Measurements from ENCODE around the gene FICD. TPM values are rescaled to one million over a fixed set of nuclear protein-coding genes. Genes with fewer than 3 reads are reported as not detected.
"Not testable (repeated sequence)": the region's sequence is repeated elsewhere in the genome, so short reads cannot be mapped to it uniquely, and the experiment has no call there.

Gene FICD
- total and polyA plus RNA-seq, 2 of the 13 experiments (the other 11 are each of a cell fraction or from before 2014, with no cell fraction given), result 0.99 to 3.0 TPM

GRCh38 chr12:108484845-108485244, 30.2 kb upstream of the FICD start:
- BruUV-seq (replicated peaks), result no TSS peak

GRCh38 chr12:108485371-108485770, 29.7 kb upstream of the FICD start:
- intact Hi-C loops (cut with micrococcal nuclease; ENCODE audit: unreplicated experiment); DNase-seq (ENCODE audit: low spot score); H3K4me1 ChIP-seq (ENCODE audit: insufficient read depth, low read length); H3K79me2 ChIP-seq (ENCODE audit: insufficient read depth, low read length); H3K4me3 ChIP-seq (replicated peaks in 1 of 3; ENCODE audit: insufficient read depth in 1 of 3, low read depth in 2 of 3, low read length in 3 of 3); H3K4me2 ChIP-seq (ENCODE audit: low read depth, low read length); H3K36me3 ChIP-seq (replicated peaks in 1 of 2; ENCODE audit: control insufficient read depth in 1 of 2, insufficient read depth in 2 of 2, low read length in 2 of 2); CTCF ChIA-PET (ENCODE audit: low intra/inter-chr PET ratio, low total read pairs); H3K9ac ChIP-seq (ENCODE audit: insufficient read depth, low read depth, low read length); H3K9me3 ChIP-seq (ENCODE audit: low read length); ATAC-seq; POLR2A ChIA-PET; H3K27ac ChIP-seq (ENCODE audit: extremely low read length, insufficient read depth, low read length); H4K20me1 ChIP-seq (ENCODE audit: insufficient read depth, low read length); BruUV-seq (replicated peaks); H2AFZ ChIP-seq (ENCODE audit: low read length); FAIRE-seq; in situ Hi-C loops (cut with HindIII; ENCODE audit: extremely low pct_ligation_motif_present, low pct_unique_long_range_greater_than_20kb): not testable (repeated sequence)
- 11% methylated on average over 7 of the region's 7 CpGs for WGBS (ENCODE audit: low lambda C conversion rate)
- 0 out of 5 replicates have a peak, but pooled peaks cover 1 to 10% of the 10 kb centered on the region in 2 experiments for H3K27me3 ChIP-seq (ENCODE audit: control insufficient read depth in 1 of 2, insufficient read depth in 2 of 2, low read length in 2 of 2)

More at GRCh38 chr12:108484845-108485244, 30.2 kb upstream of the FICD start:
- no peak for ATAC-seq
- no peak for FAIRE-seq
- H3K79me2 ChIP-seq (ENCODE audit: insufficient read depth, low read length), result no peaks in the 10 kb centered on the region
- H3K36me3 ChIP-seq (replicated peaks in 1 of 2; ENCODE audit: control insufficient read depth in 1 of 2, insufficient read depth in 2 of 2, low read length in 2 of 2), result no peaks in the 10 kb centered on the region
- H2AFZ ChIP-seq (ENCODE audit: low read length), result no peak overlapping the region
- H3K9ac ChIP-seq (ENCODE audit: insufficient read depth, low read depth, low read length), result no peak overlapping the region
- TF ChIP-seq FLYWCH1 (CRISPR knock-in tag; IDR thresholded peaks at IDR 0.05) (no peak), BHLHE40 (IDR thresholded peaks at IDR 0.05; ENCODE audit: low read length) (no peak), RNF2 (conservative IDR thresholded peaks at IDR 0.05; ENCODE audit: low read depth) (no peak), MAFK (conservative IDR thresholded peaks at IDR 0.05 in 1 of 2, IDR thresholded peaks at IDR 0.05 in 1 of 2; ENCODE audit: low read length in 2 of 2) (0 out of 4 replicates have a peak, but pooled peaks of 1 of the 2 experiments have one; percentile 4), CENPT (CRISPR knock-in tag; IDR thresholded peaks at IDR 0.05; ENCODE audit: low read depth) (no peak)
- TF ChIP-seq, protein P1, sequence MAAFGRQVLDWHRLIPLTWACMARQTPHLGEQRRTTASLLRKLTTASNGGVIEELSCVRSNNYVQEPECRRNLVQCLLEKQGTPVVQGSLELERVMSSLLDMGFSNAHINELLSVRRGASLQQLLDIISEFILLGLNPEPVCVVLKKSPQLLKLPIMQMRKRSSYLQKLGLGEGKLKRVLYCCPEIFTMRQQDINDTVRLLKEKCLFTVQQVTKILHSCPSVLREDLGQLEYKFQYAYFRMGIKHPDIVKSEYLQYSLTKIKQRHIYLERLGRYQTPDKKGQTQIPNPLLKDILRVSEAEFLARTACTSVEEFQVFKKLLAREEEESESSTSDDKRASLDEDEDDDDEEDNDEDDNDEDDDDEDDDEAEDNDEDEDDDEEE (CRISPR knock-in tag; IDR thresholded peaks at IDR 0.05), result no peak
- TF ChIP-seq, protein P2, sequence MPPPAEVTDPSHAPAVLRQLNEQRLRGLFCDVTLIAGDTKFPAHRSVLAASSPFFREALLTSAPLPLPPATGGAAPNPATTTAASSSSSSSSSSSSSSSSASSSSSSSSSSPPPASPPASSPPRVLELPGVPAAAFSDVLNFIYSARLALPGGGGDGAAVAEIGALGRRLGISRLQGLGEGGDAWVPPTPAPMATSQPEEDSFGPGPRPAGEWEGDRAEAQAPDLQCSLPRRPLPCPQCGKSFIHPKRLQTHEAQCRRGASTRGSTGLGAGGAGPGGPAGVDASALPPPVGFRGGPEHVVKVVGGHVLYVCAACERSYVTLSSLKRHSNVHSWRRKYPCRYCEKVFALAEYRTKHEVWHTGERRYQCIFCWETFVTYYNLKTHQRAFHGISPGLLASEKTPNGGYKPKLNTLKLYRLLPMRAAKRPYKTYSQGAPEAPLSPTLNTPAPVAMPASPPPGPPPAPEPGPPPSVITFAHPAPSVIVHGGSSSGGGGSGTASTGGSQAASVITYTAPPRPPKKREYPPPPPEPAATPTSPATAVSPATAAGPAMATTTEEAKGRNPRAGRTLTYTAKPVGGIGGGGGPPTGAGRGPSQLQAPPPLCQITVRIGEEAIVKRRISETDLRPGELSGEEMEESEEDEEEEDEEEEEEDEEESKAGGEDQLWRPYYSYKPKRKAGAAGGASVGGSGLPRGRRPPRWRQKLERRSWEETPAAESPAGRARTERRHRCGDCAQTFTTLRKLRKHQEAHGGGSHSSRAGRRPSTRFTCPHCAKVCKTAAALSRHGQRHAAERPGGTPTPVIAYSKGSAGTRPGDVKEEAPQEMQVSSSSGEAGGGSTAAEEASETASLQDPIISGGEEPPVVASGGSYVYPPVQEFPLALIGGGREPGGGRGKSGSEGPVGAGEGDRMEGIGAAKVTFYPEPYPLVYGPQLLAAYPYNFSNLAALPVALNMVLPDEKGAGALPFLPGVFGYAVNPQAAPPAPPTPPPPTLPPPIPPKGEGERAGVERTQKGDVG (CRISPR knock-in tag; IDR thresholded peaks at IDR 0.05; ENCODE audit: borderline replicate concordance), result no peak
- H3K9me3 ChIP-seq (ENCODE audit: low read length), result no peaks in the 10 kb centered on the region
- H3K4me1 ChIP-seq (ENCODE audit: insufficient read depth, low read length), result no peaks in the 10 kb centered on the region
- intact Hi-C loops (cut with micrococcal nuclease; ENCODE audit: unreplicated experiment) (no loop called here), in situ Hi-C loops (cut with HindIII; ENCODE audit: extremely low pct_ligation_motif_present, low pct_unique_long_range_greater_than_20kb) (no loop called here)
- DNase-seq (ENCODE audit: low spot score), result no peak
- no peaks in the 10 kb centered on the region for H4K20me1 ChIP-seq (ENCODE audit: insufficient read depth, low read length)
- no peak overlapping the region for H3K27ac ChIP-seq (ENCODE audit: extremely low read length, insufficient read depth, low read length)
- no peak overlapping the region for H3K4me2 ChIP-seq (ENCODE audit: low read depth, low read length)
- CTCF ChIA-PET (ENCODE audit: low intra/inter-chr PET ratio, low total read pairs), result no interaction called here
- H3K4me3 ChIP-seq (replicated peaks in 1 of 3; ENCODE audit: insufficient read depth in 1 of 3, low read depth in 2 of 3, low read length in 3 of 3), result no peak overlapping the region
- 0% methylated on average over 2 of the region's 2 CpGs for WGBS (ENCODE audit: low lambda C conversion rate)
- POLR2A ChIA-PET, result no interaction called here
- 0 out of 5 replicates have a peak, but pooled peaks cover 1 to 10% of the 10 kb centered on the region in 2 experiments for H3K27me3 ChIP-seq (ENCODE audit: control insufficient read depth in 1 of 2, insufficient read depth in 2 of 2, low read length in 2 of 2)

All from HepG2 (cell line).